ENCODE measurements around the gene ITGB5. TPM values are rescaled to one million over a fixed set of nuclear protein-coding genes. Genes with fewer than 3 reads are reported as not detected.
A peak's percentile ranks its signal among the peaks of the same experiment; 100 is the strongest.
"Not testable (repeated sequence)": the region's sequence is repeated elsewhere in the genome, so short reads cannot be mapped to it uniquely, and the experiment has no call there.

The ITGB5 gene
- total RNA-seq, 1 donor: 308 TPM

DNA sequence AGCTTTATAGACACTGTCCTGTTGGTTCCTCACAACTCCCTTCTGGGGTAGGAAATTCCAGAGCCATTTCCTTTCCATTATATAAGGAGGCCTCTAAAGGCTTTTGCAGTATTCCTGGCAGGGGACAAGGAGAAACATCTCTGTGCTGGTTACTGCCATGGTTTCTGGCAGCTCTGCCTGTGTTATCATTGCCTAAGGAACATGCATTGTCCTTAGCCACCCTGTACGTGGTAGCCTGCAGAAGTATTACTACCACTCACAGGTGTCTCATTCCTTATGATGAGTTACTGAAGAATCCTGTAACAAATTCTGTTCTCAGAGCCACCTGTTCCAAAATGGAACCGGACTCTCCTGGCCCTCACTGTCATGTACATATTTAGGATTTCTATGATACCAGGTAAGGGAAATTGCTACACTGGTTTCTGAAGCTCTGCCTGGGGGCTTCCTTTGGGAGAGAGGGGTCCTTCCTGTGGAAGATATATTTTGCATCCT lies 98.9 kb downstream of the ITGB5 start:
- H3K4me3 ChIP-seq (ENCODE audit: low read depth, low read length): no peak overlapping the region
- no peak for DNase-seq (ENCODE audit: low read depth)
- TF ChIP-seq, protein P1, sequence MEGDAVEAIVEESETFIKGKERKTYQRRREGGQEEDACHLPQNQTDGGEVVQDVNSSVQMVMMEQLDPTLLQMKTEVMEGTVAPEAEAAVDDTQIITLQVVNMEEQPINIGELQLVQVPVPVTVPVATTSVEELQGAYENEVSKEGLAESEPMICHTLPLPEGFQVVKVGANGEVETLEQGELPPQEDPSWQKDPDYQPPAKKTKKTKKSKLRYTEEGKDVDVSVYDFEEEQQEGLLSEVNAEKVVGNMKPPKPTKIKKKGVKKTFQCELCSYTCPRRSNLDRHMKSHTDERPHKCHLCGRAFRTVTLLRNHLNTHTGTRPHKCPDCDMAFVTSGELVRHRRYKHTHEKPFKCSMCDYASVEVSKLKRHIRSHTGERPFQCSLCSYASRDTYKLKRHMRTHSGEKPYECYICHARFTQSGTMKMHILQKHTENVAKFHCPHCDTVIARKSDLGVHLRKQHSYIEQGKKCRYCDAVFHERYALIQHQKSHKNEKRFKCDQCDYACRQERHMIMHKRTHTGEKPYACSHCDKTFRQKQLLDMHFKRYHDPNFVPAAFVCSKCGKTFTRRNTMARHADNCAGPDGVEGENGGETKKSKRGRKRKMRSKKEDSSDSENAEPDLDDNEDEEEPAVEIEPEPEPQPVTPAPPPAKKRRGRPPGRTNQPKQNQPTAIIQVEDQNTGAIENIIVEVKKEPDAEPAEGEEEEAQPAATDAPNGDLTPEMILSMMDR (IDR thresholded peaks at IDR 0.05; ENCODE audit: insufficient read depth, low read length): no peak

DNA sequence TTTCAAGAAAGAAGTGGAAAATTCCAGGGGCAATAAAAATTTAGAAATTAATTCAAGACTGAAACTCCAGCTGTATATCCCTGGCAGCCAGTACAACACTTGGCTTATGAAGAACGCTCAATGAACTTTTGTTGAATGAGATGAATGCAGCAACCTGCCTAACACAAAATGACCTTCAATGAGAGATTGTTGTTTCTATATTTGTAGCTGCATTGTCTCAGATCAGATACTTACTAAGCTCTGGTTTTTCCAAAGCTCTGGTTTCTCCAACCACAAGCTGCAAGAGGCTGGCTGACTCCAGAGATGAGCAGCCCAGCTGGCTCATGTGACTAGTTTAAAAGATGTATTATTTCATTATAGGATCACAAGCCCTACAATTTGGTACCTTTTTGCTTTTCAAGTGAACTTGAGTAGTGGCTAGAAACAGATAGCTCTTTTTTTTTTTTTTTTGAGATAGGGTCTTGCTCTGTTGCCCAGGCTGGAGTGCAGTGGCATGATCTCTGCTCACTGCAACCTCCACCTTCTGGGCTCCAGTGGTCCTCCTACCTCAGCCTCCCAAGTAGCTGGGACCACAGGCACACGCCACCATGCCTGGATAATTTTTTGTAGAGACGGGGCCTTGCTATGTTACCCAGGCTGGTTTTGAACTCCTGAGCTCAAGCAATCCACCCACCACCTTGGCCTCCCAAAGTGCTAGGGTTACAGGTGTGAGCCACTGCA lies 99.5 kb downstream of the ITGB5 start:
- TF ChIP-seq, protein P1 (IDR thresholded peaks at IDR 0.05; ENCODE audit: insufficient read depth, low read length): no peak
- DNase-seq (ENCODE audit: low read depth): peak; percentile 72
- H3K4me3 ChIP-seq (ENCODE audit: low read depth, low read length): no peak overlapping the region

DNA sequence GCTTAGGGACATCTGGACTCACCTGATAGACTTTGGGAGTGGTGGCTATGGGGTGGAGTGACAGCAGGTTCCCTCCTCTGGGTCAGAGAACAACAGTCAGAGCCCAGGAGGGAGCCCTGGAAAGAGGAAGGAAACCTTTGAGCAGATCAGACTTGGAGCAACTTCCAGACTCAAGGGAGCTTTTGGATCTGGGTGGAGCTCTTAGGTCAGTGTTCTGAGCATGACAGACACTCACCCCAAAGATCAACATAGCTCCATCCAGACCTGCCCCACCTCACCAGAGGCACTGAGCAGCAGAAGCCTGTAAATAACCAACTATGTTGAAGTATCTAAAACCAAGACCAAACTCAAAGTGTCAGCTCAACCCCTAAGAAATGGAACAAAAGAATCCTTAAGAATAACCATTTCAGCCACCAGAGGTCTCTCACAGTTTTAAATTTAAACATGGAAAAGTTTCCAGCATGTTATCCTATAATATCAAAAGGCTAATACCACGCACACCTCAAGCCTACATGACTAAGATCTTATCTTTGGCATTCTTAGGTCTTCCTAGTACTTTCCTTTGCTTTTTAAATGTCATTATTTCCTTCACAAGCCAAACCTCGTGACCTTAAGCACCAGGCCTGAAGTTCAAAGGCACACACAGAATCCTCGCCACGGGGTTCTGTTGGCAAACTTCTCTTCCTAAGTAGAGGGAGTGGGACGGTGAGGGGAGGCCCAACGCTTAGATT lies 100.5 kb downstream of the ITGB5 start:
- TF ChIP-seq, protein P1 (IDR thresholded peaks at IDR 0.05; ENCODE audit: insufficient read depth, low read length): peak; percentile 43
- peak; percentile 76 for DNase-seq (ENCODE audit: low read depth)
- H3K4me3 ChIP-seq (ENCODE audit: low read depth, low read length): no peak overlapping the region

DNA sequence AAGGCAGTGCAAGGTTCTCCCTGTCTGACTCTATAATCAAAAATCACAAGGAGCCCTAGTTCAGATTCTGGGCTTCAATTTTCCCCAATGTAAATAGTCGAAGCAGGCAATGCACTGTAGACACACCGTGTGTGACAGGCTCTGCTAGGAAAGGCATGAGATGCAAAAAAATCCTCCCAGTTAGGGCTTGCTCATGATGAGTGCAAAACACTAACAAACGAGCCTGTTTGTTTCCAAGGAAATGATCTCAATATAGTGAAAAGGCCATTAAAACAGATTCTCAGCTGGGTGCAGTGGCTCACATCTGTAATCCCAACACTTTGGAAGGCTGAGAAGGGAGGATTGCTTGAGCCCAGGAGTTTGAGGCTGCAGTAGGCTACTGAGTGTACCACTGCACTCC lies 101.2 kb downstream of the ITGB5 start:
- no peak for DNase-seq (ENCODE audit: low read depth)
- TF ChIP-seq, protein P1 (IDR thresholded peaks at IDR 0.05; ENCODE audit: insufficient read depth, low read length): no peak
- H3K4me3 ChIP-seq (ENCODE audit: low read depth, low read length): no peak overlapping the region

DNA sequence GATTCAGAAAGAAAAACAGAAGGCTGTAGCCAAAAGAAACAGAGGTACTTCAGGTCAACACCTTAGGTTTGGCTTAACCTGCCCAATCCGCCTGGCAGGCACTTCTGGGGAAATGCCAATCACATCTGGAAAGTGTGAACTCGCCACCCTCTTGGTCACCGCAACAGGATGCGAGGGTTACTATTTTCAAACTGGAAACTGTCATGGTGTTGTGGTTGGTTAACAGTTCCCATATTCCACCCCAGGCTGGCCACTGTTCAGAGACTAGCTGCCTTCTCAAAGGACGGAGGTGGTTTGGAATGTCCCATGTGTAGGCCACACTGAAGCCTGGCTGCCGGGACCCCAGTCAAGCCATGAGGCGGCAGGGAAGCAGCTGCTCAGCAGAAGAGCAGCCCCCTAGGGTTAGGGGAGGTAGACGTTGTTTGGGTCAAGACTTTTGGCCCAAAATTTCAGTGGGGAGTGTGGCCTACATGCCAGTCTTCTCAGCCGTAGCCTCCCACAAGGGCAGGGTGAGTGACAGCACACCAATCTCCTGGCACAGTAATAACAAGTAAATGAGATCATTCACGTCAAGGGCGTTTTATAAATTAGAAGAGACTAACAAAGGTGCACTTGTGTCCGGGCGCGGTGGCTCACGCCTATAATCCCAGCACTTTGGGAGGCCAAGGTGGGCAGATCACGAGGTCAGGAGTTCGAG lies 102.3 kb downstream of the ITGB5 start:
- TF ChIP-seq, protein P1 (IDR thresholded peaks at IDR 0.05; ENCODE audit: insufficient read depth, low read length): no peak
- no peak overlapping the region for H3K4me3 ChIP-seq (ENCODE audit: low read depth, low read length)
- no peak for DNase-seq (ENCODE audit: low read depth)

DNA sequence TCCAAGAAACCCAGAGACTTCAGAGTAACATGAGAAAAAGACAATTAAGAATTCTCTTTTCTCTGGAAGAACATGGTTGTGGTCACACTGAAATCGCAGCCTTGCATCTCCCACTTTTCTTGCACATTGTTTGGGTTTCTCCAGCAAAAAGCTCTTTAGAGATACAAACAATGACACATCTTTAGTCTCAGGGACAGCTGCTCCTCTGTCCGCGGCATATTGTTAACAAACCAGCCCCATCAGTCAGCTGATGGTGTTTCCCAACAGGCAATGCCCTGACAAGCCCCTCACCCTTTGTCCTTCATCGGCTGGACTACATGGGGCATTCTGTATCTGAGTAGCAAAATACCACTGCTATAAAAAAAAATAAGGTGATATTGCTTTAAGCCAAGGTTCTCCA lies 103.5 kb downstream of the ITGB5 start:
- TF ChIP-seq, protein P1 (IDR thresholded peaks at IDR 0.05; ENCODE audit: insufficient read depth, low read length): no peak
- H3K4me3 ChIP-seq (ENCODE audit: low read depth, low read length): no peak overlapping the region
- no peak for DNase-seq (ENCODE audit: low read depth)

DNA sequence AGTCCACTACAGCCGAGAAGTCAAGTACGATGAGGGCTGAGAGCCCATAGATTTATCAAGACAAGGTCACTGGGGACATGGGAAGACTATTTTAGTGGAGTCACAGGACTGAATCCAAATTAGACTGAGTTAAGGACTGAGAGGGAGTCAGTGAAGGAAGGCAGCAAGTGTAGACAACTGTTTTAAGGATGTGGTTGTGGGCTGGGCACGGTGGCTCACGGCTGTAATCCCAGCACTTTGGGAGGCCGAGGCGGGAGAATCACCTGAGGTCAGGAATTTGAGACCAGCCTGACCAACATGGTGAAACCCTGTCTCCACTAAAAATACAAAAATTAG lies 104.8 kb downstream of the ITGB5 start:
- H3K4me3 ChIP-seq (ENCODE audit: low read depth, low read length); DNase-seq (ENCODE audit: low read depth): not testable (repeated sequence)
